ENCODE results near the gene R3HDM2.

The R3HDM2 gene

GRCh38 chr12:57473392-57473791, 42.5 kb upstream of the R3HDM2 start:
- no CpG with 5 or more reads among the region's 3 CpGs for WGBS, 2 donors (ENCODE audit: extremely low coverage in 2 of 2, insufficient read length in 2 of 2, insufficient replicate concordance in 1 of 2)
- peaks cover 5 to 21% of the 10 kb centered on the region in 2 donors for H3K4me1 ChIP-seq (ENCODE audit: control insufficient read depth in 2 of 2, insufficient read depth in 1 of 2, low read depth in 1 of 2, low read length in 2 of 2)
- H3K4me2 ChIP-seq (ENCODE audit: insufficient read depth, low read length, poor library complexity, severe bottlenecking) = no peak overlapping the region
- H2AK5ac ChIP-seq (ENCODE audit: low read depth, low read length) = no peak overlapping the region
- no peak overlapping the region for H3K18ac ChIP-seq (ENCODE audit: low read length)
- H3K27me3 ChIP-seq (ENCODE audit: control insufficient read depth in 3 of 3, insufficient read depth in 3 of 3, low read depth in 1 of 3, low read length in 3 of 3) = peaks cover 22 to 58% (median 55%) of the 10 kb centered on the region in 3 experiments
- H3K23ac ChIP-seq (ENCODE audit: low read depth, low read length, poor library complexity) = no peak overlapping the region
- no peak overlapping the region for H2AFZ ChIP-seq (ENCODE audit: low read length)
- no peak overlapping the region for H2BK5ac ChIP-seq (ENCODE audit: low read length)
- H4K8ac ChIP-seq (ENCODE audit: low read depth, low read length) = no peak overlapping the region
- no peak overlapping the region for H3K27ac ChIP-seq (replicated peaks; ENCODE audit: low read length)
- H3K9me3 ChIP-seq (replicated peaks in 1 of 2; ENCODE audit: control insufficient read depth in 2 of 2, insufficient read depth in 1 of 2, low read depth in 1 of 2, low read length in 2 of 2) = peaks cover 4% of the 10 kb centered on the region in 2 donors
- no peak overlapping the region for H3K9ac ChIP-seq (ENCODE audit: low read depth, low read length, poor library complexity)
- H4K91ac ChIP-seq (ENCODE audit: low read depth, low read length, poor library complexity) = no peak overlapping the region
- DNase-seq (ENCODE audit: low spot score) = no peak
- H2BK12ac ChIP-seq (ENCODE audit: low read length) = peak overlapping the region; percentile 31
- H3K4me3 ChIP-seq (ENCODE audit: low read length in 2 of 2) = no peak overlapping the region
- no peak overlapping the region for H2BK120ac ChIP-seq (ENCODE audit: low read depth, low read length)
- H3K4ac ChIP-seq (ENCODE audit: low read length) = no peak overlapping the region
- H3K36me3 ChIP-seq (replicated peaks in 1 of 2; ENCODE audit: control insufficient read depth in 2 of 2, insufficient read depth in 2 of 2, low read length in 2 of 2) = no peaks in the 10 kb centered on the region
- no peak overlapping the region for H3K14ac ChIP-seq (ENCODE audit: low read length)
- no peak overlapping the region for H2BK15ac ChIP-seq (ENCODE audit: low read length)
- H3K79me1 ChIP-seq (ENCODE audit: low read depth, low read length) = no peaks in the 10 kb centered on the region

- H2BK5ac ChIP-seq (ENCODE audit: low read length) = no peak overlapping the region
- no CpG with 5 or more reads among the region's 3 CpGs for WGBS, 2 donors (ENCODE audit: extremely low coverage in 2 of 2, insufficient read length in 2 of 2, insufficient replicate concordance in 1 of 2)
- H3K14ac ChIP-seq (ENCODE audit: low read length) = no peak overlapping the region
- no peak for DNase-seq (ENCODE audit: low spot score)
- no peak overlapping the region for H4K8ac ChIP-seq (ENCODE audit: low read depth, low read length)
- H3K4me3 ChIP-seq (ENCODE audit: low read length in 2 of 2) = no peak overlapping the region
- H3K18ac ChIP-seq (ENCODE audit: low read length) = no peak overlapping the region
- no peak overlapping the region for H2AK5ac ChIP-seq (ENCODE audit: low read depth, low read length)
- H3K4ac ChIP-seq (ENCODE audit: low read length) = no peak overlapping the region
- H3K9ac ChIP-seq (ENCODE audit: low read depth, low read length, poor library complexity) = no peak overlapping the region
- no peak overlapping the region for H3K4me2 ChIP-seq (ENCODE audit: insufficient read depth, low read length, poor library complexity, severe bottlenecking)
- peaks cover 22 to 50% (median 49%) of the 10 kb centered on the region in 3 experiments for H3K27me3 ChIP-seq (ENCODE audit: control insufficient read depth in 3 of 3, insufficient read depth in 3 of 3, low read depth in 1 of 3, low read length in 3 of 3)
- no peaks in the 10 kb centered on the region for H3K36me3 ChIP-seq (replicated peaks in 1 of 2; ENCODE audit: control insufficient read depth in 2 of 2, insufficient read depth in 2 of 2, low read length in 2 of 2)
- H3K9me3 ChIP-seq (replicated peaks in 1 of 2; ENCODE audit: control insufficient read depth in 2 of 2, insufficient read depth in 1 of 2, low read depth in 1 of 2, low read length in 2 of 2) = peaks cover 4% of the 10 kb centered on the region in 2 donors
- H2BK12ac ChIP-seq (ENCODE audit: low read length) = no peak overlapping the region
- H2AFZ ChIP-seq (ENCODE audit: low read length) = no peak overlapping the region
- H3K27ac ChIP-seq (replicated peaks; ENCODE audit: low read length) = no peak overlapping the region
- H3K4me1 ChIP-seq (ENCODE audit: control insufficient read depth in 2 of 2, insufficient read depth in 1 of 2, low read depth in 1 of 2, low read length in 2 of 2) = peaks cover 5 to 15% of the 10 kb centered on the region in 2 donors
- no peaks in the 10 kb centered on the region for H3K79me1 ChIP-seq (ENCODE audit: low read depth, low read length)
- no peak overlapping the region for H2BK120ac ChIP-seq (ENCODE audit: low read depth, low read length)
- no peak overlapping the region for H3K23ac ChIP-seq (ENCODE audit: low read depth, low read length, poor library complexity)
- no peak overlapping the region for H2BK15ac ChIP-seq (ENCODE audit: low read length)
- H4K91ac ChIP-seq (ENCODE audit: low read depth, low read length, poor library complexity) = no peak overlapping the region
These were observed 41.5 kb upstream of the R3HDM2 start for GRCh38 chr12:57472391-57472790.

- Histone ChIP-seq H3K4me2 (ENCODE audit: insufficient read depth, low read length, poor library complexity, severe bottlenecking) (no peak overlapping the region), H2BK120ac (ENCODE audit: low read depth, low read length) (no peak overlapping the region), H3K23ac (ENCODE audit: low read depth, low read length, poor library complexity) (no peak overlapping the region), H3K27me3 (ENCODE audit: control insufficient read depth in 3 of 3, insufficient read depth in 3 of 3, low read depth in 1 of 3, low read length in 3 of 3) (peaks cover 20 to 43% (median 42%) of the 10 kb centered on the region in 3 experiments), H3K4ac (ENCODE audit: low read length) (no peak overlapping the region), H3K14ac (ENCODE audit: low read length) (no peak overlapping the region), H2BK12ac (ENCODE audit: low read length) (no peak overlapping the region), H3K27ac (replicated peaks; ENCODE audit: low read length) (no peak overlapping the region), H2AK5ac (ENCODE audit: low read depth, low read length) (no peak overlapping the region), H4K91ac (ENCODE audit: low read depth, low read length, poor library complexity) (no peak overlapping the region), H3K18ac (ENCODE audit: low read length) (no peak overlapping the region), H2BK15ac (ENCODE audit: low read length) (no peak overlapping the region), H3K36me3 (replicated peaks in 1 of 2; ENCODE audit: control insufficient read depth in 2 of 2, insufficient read depth in 2 of 2, low read length in 2 of 2) (no peaks in the 10 kb centered on the region), H3K79me1 (ENCODE audit: low read depth, low read length) (no peaks in the 10 kb centered on the region), H4K8ac (ENCODE audit: low read depth, low read length) (no peak overlapping the region), H3K9ac (ENCODE audit: low read depth, low read length, poor library complexity) (no peak overlapping the region), H2AFZ (ENCODE audit: low read length) (no peak overlapping the region), H2BK5ac (ENCODE audit: low read length) (no peak overlapping the region), H3K4me3 (ENCODE audit: low read length in 2 of 2) (no peak overlapping the region), H3K4me1 (ENCODE audit: control insufficient read depth in 2 of 2, insufficient read depth in 1 of 2, low read depth in 1 of 2, low read length in 2 of 2) (peaks cover 5 to 10% of the 10 kb centered on the region in 2 donors), H3K9me3 (replicated peaks in 1 of 2; ENCODE audit: control insufficient read depth in 2 of 2, insufficient read depth in 1 of 2, low read depth in 1 of 2, low read length in 2 of 2) (peaks cover 4% of the 10 kb centered on the region in 2 donors)
- WGBS, 2 donors (ENCODE audit: extremely low coverage in 2 of 2, insufficient read length in 2 of 2, insufficient replicate concordance in 1 of 2) = no CpG with 5 or more reads among the region's 3 CpGs
- DNase-seq (ENCODE audit: low spot score) = no peak
These were observed 40.8 kb upstream of the R3HDM2 start for GRCh38 chr12:57471661-57472060.

- no peak for DNase-seq (ENCODE audit: low spot score)
- H2BK5ac ChIP-seq (ENCODE audit: low read length) = no peak overlapping the region
- H2BK12ac ChIP-seq (ENCODE audit: low read length) = no peak overlapping the region
- no peak overlapping the region for H3K27ac ChIP-seq (replicated peaks; ENCODE audit: low read length)
- H2AFZ ChIP-seq (ENCODE audit: low read length) = no peak overlapping the region
- no peak overlapping the region for H4K91ac ChIP-seq (ENCODE audit: low read depth, low read length, poor library complexity)
- peaks cover 2 to 4% of the 10 kb centered on the region in 2 donors for H3K9me3 ChIP-seq (replicated peaks in 1 of 2; ENCODE audit: control insufficient read depth in 2 of 2, insufficient read depth in 1 of 2, low read depth in 1 of 2, low read length in 2 of 2)
- no peak overlapping the region for H2BK15ac ChIP-seq (ENCODE audit: low read length)
- no peak overlapping the region for H3K4ac ChIP-seq (ENCODE audit: low read length)
- H3K4me2 ChIP-seq (ENCODE audit: insufficient read depth, low read length, poor library complexity, severe bottlenecking) = no peak overlapping the region
- H3K23ac ChIP-seq (ENCODE audit: low read depth, low read length, poor library complexity) = no peak overlapping the region
- no peaks in the 10 kb centered on the region for H3K79me1 ChIP-seq (ENCODE audit: low read depth, low read length)
- no peaks in the 10 kb centered on the region for H3K36me3 ChIP-seq (replicated peaks in 1 of 2; ENCODE audit: control insufficient read depth in 2 of 2, insufficient read depth in 2 of 2, low read length in 2 of 2)
- no peak overlapping the region for H2AK5ac ChIP-seq (ENCODE audit: low read depth, low read length)
- peaks cover 2 to 6% of the 10 kb centered on the region in 2 donors for H3K4me1 ChIP-seq (ENCODE audit: control insufficient read depth in 2 of 2, insufficient read depth in 1 of 2, low read depth in 1 of 2, low read length in 2 of 2)
- no peak overlapping the region for H3K9ac ChIP-seq (ENCODE audit: low read depth, low read length, poor library complexity)
- H2BK120ac ChIP-seq (ENCODE audit: low read depth, low read length) = no peak overlapping the region
- H3K27me3 ChIP-seq (ENCODE audit: control insufficient read depth in 3 of 3, insufficient read depth in 3 of 3, low read depth in 1 of 3, low read length in 3 of 3) = peaks cover 14 to 37% (median 36%) of the 10 kb centered on the region in 3 experiments
- H4K8ac ChIP-seq (ENCODE audit: low read depth, low read length) = no peak overlapping the region
- no peak overlapping the region for H3K18ac ChIP-seq (ENCODE audit: low read length)
- no peak overlapping the region for H3K4me3 ChIP-seq (ENCODE audit: low read length in 2 of 2)
- no peak overlapping the region for H3K14ac ChIP-seq (ENCODE audit: low read length)
- no CpG with 5 or more reads among the region's 4 CpGs for WGBS, 2 donors (ENCODE audit: extremely low coverage in 2 of 2, insufficient read length in 2 of 2, insufficient replicate concordance in 1 of 2)
These were observed 40.3 kb upstream of the R3HDM2 start for GRCh38 chr12:57470970-57471656.
